ENCODE results near the gene PTCH2. TPM values are rescaled to one million over a fixed set of nuclear protein-coding genes. Genes with fewer than 3 reads are reported as not detected.

The PTCH2 gene, protein sequence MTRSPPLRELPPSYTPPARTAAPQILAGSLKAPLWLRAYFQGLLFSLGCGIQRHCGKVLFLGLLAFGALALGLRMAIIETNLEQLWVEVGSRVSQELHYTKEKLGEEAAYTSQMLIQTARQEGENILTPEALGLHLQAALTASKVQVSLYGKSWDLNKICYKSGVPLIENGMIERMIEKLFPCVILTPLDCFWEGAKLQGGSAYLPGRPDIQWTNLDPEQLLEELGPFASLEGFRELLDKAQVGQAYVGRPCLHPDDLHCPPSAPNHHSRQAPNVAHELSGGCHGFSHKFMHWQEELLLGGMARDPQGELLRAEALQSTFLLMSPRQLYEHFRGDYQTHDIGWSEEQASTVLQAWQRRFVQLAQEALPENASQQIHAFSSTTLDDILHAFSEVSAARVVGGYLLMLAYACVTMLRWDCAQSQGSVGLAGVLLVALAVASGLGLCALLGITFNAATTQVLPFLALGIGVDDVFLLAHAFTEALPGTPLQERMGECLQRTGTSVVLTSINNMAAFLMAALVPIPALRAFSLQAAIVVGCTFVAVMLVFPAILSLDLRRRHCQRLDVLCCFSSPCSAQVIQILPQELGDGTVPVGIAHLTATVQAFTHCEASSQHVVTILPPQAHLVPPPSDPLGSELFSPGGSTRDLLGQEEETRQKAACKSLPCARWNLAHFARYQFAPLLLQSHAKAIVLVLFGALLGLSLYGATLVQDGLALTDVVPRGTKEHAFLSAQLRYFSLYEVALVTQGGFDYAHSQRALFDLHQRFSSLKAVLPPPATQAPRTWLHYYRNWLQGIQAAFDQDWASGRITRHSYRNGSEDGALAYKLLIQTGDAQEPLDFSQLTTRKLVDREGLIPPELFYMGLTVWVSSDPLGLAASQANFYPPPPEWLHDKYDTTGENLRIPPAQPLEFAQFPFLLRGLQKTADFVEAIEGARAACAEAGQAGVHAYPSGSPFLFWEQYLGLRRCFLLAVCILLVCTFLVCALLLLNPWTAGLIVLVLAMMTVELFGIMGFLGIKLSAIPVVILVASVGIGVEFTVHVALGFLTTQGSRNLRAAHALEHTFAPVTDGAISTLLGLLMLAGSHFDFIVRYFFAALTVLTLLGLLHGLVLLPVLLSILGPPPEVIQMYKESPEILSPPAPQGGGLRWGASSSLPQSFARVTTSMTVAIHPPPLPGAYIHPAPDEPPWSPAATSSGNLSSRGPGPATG
- polyA plus RNA-seq (ENCODE audit: insufficient read length in 4 of 4) = 10 to 100 TPM in 1 of 4 donors, 1 to 10 TPM in 3; 4.2 to 11.6 (median 6.2) TPM

DNA sequence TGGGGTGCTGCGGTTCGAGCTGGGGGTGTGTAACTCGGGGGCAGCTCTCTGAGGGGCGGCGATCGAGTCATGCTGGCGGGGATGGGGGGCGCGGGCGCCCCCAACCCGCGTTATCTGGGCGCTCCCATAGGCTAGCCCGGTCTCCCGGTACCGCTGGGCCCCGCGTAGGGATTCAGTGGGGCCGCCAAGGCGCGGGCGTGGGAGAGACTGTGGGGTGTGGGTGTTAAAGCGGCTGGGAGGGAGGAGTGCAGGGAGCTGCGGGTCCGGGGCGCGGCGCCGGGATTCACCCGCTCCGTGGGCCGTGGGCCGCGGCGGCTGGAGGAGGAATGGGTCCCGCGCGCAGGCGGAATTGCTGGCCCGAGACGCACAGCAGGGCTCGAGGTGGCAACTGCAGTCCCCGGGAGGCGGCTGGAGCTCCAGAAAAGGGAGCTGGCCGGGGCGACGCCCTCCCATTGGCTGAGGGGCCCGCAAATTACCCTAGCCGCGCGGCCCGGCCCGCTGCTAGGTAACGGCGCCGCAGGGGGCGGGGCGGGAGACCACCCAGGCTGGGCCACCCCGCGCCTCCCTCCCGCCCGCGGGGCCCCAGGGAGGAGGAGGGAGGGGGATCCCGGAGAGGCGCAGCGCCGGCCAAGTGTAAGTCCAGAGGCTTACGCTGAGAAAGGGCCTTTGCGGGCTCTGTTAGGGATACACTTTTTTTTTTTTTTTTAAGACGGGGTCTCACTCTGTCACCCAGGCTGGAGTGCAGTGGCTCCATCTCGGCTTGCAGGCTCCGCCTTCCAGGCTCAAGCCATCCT, at the start of gene PTCH2:
TSS of gene PTCH2 (minus strand) at position 392 of the 794 bp plus-strand sequence. CDS start at position 71, 321 bp downstream.
- peak; percentile 68 to 89 (median 78) for DNase-seq (ENCODE audit: low read depth in 4 of 4, low spot score in 3 of 4)

DNA sequence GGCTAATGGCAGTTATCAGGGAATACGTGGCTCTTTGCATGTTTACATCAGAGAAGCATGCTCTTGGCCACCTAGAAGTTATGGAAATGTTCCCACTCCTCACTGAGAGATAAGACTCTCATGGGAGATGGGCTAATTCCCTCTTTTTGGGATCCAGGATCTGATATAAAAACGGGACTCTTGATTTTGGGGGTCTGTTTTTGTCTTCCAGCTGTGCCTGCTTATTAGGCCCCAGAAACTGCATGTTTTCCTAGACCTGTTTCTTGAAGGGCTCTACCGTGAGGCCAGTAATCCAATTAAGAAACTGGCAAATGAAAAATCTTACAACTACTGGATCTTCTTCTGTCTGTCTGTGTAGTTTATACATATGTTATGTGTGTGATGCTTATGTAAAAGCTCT, 47.0 kb upstream of the PTCH2 start:
- DNase-seq (ENCODE audit: low read depth in 4 of 4, low spot score in 3 of 4) = no peak

DNA sequence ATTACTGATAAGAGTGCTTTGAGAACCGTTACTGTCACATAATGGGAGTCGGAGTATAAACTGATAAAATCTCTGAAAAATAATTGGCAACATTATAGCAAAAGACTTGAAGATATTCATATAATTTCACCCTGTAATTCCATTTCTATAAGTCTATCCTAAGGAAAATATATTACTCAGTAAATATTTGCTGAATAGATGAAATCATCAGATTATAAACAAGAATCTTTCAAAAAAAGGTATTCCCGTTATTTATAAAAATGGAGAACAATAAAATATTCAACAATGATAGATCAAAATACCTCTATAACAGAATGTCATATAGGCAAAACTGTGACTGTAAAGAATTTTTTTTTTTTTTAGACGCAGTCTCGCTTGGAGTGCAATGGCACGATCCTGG, 42.4 kb upstream of the PTCH2 start:
- no peak for DNase-seq (ENCODE audit: low read depth in 4 of 4, low spot score in 3 of 4)

DNA sequence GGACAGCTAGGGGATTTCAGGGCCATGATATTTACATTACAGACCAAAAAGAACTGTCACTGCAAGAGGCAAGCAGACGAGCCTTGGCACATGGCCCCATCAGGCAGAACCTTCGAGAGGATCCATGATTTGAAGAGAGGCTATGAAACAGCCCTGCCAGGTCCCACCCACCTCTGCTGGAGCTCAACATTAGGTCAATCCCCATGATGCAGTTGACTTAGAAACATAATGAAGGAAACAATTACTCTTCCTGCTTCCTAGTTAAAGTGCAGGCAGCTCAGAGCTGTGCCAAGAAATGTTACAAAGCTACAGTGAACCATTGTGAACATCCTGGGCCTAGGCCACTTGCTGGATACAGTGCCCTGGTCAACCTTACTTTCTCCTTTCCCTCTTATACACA, 41.7 kb upstream of the PTCH2 start:
- no peak for DNase-seq (ENCODE audit: low read depth in 4 of 4, low spot score in 3 of 4)

DNA sequence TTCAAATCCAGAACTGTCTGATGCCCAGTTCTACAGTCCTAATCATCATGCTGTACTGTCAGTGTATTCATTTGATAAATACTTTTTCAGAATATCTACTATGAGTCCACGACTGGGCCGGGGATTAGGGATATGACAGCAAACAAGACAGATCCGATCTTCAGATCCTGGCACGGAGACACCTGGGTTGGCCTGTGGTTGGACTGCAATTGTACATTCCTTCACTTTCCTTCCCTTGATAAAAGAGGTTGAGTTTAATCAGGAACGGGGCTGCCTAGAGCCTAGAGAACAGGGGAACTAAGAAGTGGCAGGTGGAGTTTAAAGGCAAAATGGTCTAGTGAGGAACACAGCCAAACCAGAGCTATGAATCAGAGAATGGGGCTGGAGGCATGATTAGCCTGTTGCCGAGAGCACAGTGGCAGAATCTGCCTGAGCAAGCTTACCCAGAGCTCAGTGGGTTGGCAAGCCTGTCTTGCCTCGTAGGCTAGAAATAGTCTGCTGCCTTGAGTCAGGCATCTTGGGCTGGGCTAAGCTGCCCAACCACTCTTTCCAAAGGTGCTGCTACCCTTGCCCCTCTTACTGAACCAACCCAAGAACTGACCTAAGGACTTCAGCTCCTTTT, 38.1 kb upstream of the PTCH2 start:
- DNase-seq (ENCODE audit: low read depth in 4 of 4, low spot score in 3 of 4) = no peak

DNA sequence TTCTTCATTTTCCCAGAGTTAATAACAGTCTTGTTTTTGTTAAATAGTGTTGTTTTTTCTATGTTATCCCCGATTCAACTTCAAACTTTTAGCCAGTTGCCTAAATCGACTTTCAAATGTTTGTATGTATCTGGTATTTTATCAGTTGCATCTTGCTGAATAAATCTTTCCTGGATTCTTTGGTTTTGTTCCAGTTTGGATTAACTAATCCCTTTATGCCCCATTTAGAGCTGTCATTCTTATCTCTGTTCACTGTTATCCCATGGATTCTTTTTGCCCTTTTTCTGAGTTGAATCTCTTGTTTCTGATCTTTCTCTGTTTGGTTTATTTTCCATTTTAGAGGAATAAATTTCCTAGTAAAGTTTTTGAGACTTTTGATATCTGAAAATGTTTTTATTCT, 31.1 kb upstream of the PTCH2 start:
- no peak for DNase-seq (ENCODE audit: low read depth in 4 of 4, low spot score in 3 of 4)

DNA sequence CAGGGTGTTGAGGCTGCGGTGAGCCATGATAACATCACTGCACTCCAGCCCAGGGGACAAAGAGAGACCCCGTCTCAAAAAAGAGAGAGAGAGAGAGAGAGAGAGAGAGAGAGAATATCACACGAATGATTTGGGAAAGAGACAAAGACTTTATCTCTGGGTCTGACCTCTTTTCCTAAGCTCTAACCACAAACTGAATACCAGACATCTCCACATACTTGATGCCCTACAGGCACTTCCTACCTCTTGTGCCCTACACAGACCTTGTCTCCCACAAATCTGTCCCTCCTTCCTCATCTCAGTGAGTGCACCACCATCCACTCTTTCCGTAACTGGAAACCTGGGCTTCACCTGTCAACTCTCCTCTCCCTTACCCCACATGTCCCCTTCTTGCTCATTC, 27.0 kb upstream of the PTCH2 start:
- DNase-seq (ENCODE audit: low read depth in 4 of 4, low spot score in 3 of 4) = no peak

DNA sequence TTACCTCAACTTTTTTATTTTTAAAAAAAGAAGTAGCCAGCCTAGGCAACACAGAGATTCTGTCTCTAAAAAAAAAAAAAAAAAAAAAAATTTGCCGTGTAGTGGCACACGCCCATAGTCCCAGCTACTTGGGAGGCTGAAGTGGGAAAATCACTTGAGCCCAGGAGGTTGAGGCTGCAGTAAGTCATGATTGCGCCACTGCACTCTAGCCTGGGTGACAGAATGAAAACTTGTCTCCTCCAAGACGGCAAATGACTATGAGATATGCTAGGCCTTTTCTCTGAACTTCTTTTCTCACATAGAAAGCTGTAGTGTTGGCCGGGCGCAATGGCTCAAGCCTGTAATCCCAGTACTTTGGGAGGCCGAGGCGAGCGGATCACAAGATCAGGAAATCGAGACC, 24.7 kb upstream of the PTCH2 start:
- no peak for DNase-seq (ENCODE audit: low read depth in 4 of 4, low spot score in 3 of 4)

DNA sequence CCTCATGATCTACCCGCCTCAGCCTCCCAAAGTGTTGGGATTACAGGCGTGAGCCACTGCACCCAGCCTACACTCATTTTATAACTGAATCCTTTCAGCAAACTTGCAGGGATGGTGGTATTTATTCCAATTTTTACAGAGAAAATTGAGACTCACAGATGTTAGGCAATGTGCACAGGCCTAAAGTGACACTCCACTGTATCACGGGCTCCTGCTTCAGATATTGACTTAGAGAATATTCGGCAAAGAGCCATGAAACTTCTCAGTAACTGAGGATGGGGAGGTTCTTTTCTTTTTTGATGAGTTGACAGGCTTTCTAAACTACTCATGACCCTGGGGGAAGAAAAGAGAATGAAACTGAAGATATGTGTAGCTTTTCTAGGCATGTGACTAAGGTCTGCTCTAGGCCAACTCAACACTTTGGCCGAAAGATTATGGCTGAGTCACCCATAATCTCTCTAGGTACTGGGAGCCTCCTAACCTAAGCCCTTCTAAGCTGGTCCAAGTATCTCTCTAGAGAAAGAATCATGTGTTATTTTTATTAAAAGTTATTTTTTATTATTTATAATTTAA, 19.9 kb upstream of the PTCH2 start:
- no peak for DNase-seq (ENCODE audit: low read depth in 4 of 4, low spot score in 3 of 4)

DNA sequence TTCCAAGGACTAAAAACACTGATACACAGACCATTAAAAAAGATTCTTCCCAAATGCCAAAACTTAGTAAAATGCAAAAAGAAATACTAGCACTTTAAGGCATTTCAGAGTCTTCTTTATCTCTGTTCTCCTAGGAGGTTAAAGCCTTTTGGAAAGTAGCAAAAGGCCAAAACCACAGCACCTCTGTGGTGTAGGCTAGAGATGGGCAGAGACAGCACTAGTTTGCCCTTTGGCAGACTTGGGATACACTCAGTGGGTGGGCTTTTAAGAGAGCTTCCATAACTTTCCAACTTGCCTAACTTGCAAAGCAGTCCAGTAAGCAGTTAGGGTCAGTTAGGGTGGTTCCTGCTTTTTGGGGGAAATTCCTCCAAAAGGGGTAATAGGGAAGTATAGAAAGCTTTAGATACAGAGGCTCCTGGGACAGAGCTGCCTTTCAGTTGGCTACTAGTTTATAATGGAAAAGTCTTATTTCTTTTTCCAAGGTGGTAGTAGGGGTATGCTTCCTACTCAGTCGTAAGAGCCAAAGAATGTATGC, 17.9 kb upstream of the PTCH2 start:
- no peak for DNase-seq (ENCODE audit: low read depth in 4 of 4, low spot score in 3 of 4)

DNA sequence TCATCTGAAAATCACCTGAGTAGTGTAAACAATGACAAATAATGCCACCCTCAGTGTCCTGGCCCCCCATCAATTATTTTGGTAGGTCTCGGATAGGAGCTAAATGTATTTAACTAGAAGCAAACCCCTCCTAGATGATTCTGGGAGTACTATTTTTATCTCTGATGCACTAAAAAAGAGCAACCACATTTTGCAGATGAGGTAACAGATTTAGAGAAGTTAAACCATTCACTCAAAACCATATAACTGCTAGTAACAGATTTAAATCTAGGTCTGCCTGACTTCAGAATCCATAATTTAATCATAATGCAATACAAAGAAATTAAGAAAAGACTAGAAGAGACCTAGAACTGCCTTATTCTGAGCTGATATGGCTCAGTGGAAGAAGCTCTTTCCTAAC, 17.3 kb upstream of the PTCH2 start:
- no peak for DNase-seq (ENCODE audit: low read depth in 4 of 4, low spot score in 3 of 4)

DNA sequence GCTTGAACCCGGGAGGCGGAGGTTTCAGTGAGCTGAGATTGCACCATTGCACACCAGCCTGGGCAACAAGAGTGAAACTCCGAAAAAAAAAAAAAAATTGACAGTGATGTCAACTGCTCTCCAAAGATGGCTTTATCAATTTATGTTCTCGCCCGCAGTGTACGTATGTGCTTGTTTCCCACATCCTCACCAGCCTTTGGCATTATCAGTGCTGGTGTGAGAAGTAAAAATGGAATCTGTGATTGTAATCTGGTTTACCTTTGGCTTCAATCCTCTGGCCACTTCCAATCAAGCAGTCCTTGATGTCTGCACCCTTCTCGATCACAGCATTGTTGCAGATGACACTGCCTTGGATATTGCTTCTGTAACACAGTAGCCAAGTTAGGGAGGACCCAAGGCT, 14.4 kb upstream of the PTCH2 start:
- no peak for DNase-seq (ENCODE audit: low read depth in 4 of 4, low spot score in 3 of 4)

DNA sequence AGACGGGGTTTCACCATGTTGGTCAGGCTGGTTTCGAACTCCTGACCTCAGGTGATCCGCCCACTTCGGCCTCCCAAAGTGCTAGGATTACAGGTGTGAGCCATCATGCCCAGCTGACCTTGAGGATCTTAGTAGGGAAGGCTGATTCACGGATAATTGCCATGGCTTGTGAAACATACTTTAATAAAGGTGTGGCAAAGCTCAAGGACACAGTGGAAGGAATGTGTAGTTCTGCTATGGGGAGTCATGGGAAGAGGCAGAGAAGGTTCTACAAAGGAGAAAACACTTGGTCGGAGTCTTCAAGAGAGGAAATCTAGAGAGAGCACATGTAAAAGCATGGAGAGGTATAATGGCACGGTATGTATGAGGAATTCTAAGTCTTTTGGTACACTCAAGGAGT, 12.7 kb upstream of the PTCH2 start:
- no peak for DNase-seq (ENCODE audit: low read depth in 4 of 4, low spot score in 3 of 4)

DNA sequence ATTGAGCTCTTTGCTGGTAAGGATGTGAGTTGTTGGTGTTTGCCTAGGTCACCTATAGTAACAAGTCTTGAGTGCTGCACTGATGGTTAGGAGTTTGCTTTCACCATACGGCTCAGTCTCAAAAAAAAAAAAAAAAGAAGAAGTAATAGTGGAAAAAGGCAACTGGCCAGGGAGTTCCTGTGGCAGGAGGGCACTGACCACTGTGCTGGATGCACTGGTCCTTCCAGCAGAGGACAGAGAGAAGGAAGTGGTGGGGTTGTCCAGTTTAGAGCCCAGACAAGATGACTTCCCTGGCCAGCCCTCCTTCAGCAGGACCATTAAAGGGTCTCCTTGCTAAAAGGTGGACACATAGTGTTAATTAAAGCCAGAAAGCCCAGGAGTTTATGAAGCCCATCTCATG, 11.9 kb upstream of the PTCH2 start:
- DNase-seq (ENCODE audit: low read depth in 4 of 4, low spot score in 3 of 4) = no peak

DNA sequence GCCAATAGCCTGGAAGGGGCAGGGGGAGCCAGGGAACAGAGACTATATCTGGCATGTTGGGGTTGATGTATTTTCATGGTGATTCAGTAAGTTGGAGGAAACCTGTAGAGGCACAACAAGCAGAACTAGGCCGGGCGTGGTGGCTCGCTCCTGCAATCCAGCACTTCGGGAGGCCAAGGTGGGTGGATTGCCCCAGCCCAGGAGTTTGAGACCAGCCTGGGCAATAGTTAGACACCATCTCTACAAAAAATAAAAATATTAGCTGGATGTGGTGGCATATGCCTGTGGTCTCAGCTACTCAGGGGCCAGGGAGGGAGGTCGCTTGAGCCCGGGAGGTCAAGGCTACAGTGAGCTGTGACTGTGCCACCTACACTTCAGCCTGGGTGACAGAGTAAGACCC, 10.1 kb upstream of the PTCH2 start:
- DNase-seq (ENCODE audit: low read depth in 4 of 4, low spot score in 3 of 4) = no peak

DNA sequence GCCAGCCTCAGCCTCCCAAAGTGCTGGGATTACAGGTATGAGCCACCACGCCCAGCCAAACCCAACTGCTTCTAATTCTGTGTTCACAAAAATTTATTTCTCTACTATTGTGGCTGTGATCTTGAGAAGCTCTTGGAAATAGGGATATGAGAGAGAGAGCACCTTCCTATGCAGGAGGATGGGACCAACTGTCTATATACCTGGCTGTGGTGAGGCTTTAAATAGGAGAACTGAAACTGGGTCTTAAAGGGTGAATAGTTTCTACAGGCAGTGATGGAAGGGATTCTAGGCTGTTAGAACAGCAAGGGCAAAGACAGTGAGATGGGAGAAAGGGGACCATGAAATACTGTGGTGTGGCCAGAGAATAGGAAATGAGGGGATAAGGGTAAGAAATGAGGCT, 8.3 kb upstream of the PTCH2 start:
- DNase-seq (ENCODE audit: low read depth in 4 of 4, low spot score in 3 of 4) = no peak

DNA sequence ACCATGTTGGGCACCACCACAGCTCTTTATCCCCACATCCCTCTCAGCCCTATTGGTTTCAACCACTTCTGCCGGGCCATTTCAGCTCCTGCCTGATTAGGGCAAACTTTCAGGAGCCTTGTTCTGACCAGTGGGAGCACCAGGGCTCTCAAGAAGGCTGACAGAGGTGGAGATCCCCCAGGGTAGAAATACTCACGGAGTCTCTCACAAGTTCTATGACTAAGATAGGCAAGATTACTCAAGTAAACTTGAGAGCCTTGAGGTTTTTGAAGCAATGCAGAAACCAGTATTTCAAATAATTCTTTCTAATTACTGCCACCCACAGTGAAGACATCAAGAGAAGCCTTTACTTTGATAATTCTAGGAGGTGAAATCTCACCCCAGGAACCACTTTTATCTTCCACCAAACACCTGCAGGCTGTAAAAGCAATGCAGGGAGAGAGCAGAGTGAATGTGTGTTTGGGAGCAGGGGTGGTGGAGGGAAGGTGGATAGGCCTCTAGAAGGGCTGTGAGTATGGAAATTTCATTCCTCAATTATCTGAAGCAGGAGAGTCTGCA, 6.6 kb upstream of the PTCH2 start:
- no peak for DNase-seq (ENCODE audit: low read depth in 4 of 4, low spot score in 3 of 4)

DNA sequence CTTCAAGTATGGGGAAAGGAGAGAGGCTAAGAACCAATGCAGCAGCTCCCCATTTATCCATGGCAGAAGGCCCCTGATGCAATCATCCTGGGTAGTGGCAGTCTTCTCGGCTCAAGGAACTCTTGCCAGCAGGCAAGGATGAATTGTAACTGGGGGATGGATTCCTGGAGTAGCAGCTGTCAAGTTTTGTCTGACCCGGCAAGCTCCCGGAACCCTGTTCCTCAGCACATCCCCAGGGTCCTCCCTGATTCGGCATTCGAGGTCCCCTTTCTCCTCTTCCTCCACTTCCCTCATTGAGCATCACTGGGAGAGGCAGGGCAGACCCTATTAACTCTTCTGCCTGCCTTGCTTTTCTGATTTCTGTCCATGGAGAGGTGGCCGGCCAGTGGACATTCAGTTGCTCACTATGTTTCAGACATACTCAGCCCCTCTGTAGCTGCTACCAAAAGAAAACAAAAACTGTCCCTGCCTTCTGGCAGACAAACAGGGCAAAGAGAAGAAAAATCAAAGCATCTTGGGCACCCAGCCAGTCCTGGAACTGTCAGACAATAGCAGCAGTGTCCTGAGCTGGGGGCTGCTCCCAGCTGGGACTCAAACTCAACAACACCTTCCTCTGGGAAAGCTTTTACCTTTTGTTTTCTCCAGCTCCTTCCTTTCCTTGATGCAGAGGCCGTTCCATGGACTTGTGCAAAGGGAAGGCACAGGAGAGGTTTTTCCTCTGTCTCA, 5.6 kb upstream of the PTCH2 start:
- no peak for DNase-seq (ENCODE audit: low read depth in 4 of 4, low spot score in 3 of 4)

Measured in left renal pelvis (tissue), 4 donors.